Right lobe of liver (tissue), 6 donors: Measurements from ENCODE around the gene CREB3L2. TPM values are rescaled to one million over a fixed set of nuclear protein-coding genes. Genes with fewer than 3 reads are reported as not detected.
A peak's percentile ranks its signal among the peaks of the same experiment; 100 is the strongest.

ENCODE experiments used
- ATAC-seq, 4 donors: fragments of 200-7000 bp; cut with Tn5 transposase; one replicate each; pipeline ENCODE4 v1.9.1; 2020; ENCODE audit warnings: mild to moderate bottlenecking in 4 of 4, moderate library complexity in 4 of 4
- DNase-seq, 3 donors: peaks; one replicate each; pipeline ENCODE4 v3.0.0-alpha.2; 2020
- H3K27ac ChIP-seq, 3 donors: fragments of 200-600 bp; one replicate each; pipeline ENCODE4 v1.8.0; 2022
- H3K27me3 ChIP-seq, 2 donors: fragments of 200-600 bp; one replicate each; pipeline ENCODE4 v1.8.0; 2022
- H3K36me3 ChIP-seq, 4 donors: fragments of 200-600 bp; sonication (generic) in 1 of 4; one replicate each; pipeline versions ENCODE4 v1.5.1 to v1.8.0; 2017 to 2022; ENCODE audit warnings: control low read depth in 1 of 4
- H3K4me1 ChIP-seq, 4 donors: fragments of 200-600 bp; sonication (generic) in 1 of 4; one replicate each; pipeline versions ENCODE4 v1.5.1 to v1.8.0; 2017 to 2022; ENCODE audit warnings: control low read depth in 1 of 4
- H3K4me3 ChIP-seq, 3 donors: fragments of 200-600 bp; one replicate each; pipeline ENCODE4 v1.8.0; 2022
- H3K9me3 ChIP-seq, 4 donors: fragments of 200-600 bp; sonication (generic) in 1 of 4; one replicate each; pipeline versions ENCODE4 v1.5.1 to v1.8.0; 2017 to 2022; ENCODE audit warnings: control low read depth in 1 of 4
- POLR2A ChIP-seq: fragments of 450-650 bp; IDR thresholded peaks from one replicate; pipeline ENCODE4 v1.6.1; 2017; ENCODE audit warnings: antibody characterized with exemption, mild to moderate bottlenecking
- WGBS: methylation state at CpG from one replicate; pipeline ENCODE4 v1.1.6; 2018; ENCODE audit warnings: low coverage, low lambda C conversion rate; ENCODE audit not compliant: insufficient coverage; ENCODE audit errors: missing lambda C conversion rate; 5-methylcytosine and 5-hydroxymethylcytosine counted together
- intact Hi-C, 2 donors: fragments of 100-400 bp; cut with DNase I; formaldehyde crosslinking; loops; one replicate each; pipeline versions ENCODE4 v1.11.2 to v1.14.1; 2022
- total RNA-seq, 6 experiments: library from RNA; depleted of rRNA in 2 of 6; stranded (reverse); fragments of >200 nt in 2 of 6; fragmentation: NEBNext Ultra II Directional in 3 of 6; extraction: Animal tissue kit (Norgen Biotek cat#: 25700) in 3 of 6; gene quantifications; one replicate each; pipeline versions ENCODE4 v1.1.0 to v1.2.4, GENCODE V29; 2016 to 2023
- TF ChIP-seq, protein P1 (sequence below), 4 donors: fragments of 200-600 bp in 3 of 4; fragments of 450-650 bp in 1 of 4; IDR thresholded peaks; one replicate each; pipeline versions ENCODE4 v1.5.1 to v1.8.0; 2016 to 2022; ENCODE audit warnings: antibody characterized with exemption in 4 of 4, mild to moderate bottlenecking in 2 of 4
- donor health status: DM: no; HTN: yes; CAD: no.
- donor health status: DM: no; HTN: no; CAD: no.
- donor health status: DM: no; HTN: no; CAD: no.
- donor health status: DM: no; HTN: yes; CAD: no.
- donor health status: DM: no; HTN: yes; CAD: no.

Gene CREB3L2
- total RNA-seq, 6 experiments from 2014 or later, result 11.5 to 29.9 (median 18.2) TPM

DNA sequence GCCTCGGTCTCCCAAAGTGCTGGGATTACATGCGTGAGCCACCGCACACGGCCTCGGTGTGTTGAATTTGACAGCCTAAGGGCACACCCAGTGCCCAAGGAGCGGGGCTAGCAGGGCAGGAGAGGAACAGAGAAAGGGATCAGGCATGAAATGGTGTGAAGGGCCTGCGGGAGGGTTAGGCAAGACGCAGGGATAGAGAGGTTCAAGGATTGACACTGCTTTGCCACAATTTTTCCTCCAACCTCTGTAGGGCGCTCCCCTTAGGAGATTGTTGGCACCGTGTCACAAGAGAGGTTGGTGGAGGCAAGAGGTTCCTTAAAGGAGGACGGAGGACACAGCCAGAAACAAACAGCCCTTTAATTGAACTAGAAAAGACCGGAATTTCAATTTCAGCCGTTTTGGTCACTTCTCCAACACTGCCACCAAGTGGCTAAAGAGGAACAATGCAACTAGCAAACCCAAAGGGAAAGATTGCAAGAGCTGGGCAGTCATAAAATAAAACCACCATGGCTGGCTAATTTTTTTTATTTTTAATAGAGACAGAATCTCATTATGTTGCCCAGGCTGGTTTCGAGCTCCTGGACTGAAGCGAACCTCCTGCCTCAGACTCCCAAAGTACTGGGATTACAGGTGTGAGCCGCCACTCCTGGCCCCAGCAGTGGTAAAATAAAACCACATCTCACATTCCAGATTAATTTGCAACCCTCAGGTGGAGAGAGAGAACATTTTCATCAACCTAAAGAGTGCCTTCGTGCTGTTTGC lies 6.9 kb upstream of the CREB3L2 start:
- H3K9me3 ChIP-seq, result no peaks in the 10 kb centered on the region
- no peaks in the 10 kb centered on the region for H3K36me3 ChIP-seq
- intact Hi-C loops, result loop anchor here (5.0 kb wide), 2 partner anchors 101 to 106 kb away; no protein-coding TSS in a partner anchor
- WGBS, result 38% methylated on average over 14 of the region's 17 CpGs
- no peak overlapping the region for H3K27ac ChIP-seq
- no peak overlapping the region for H3K4me3 ChIP-seq
- peaks cover 0 to 4% (median 0%) of the 10 kb centered on the region in 4 donors for H3K4me1 ChIP-seq
- no peak for DNase-seq
- TF ChIP-seq, protein P1, sequence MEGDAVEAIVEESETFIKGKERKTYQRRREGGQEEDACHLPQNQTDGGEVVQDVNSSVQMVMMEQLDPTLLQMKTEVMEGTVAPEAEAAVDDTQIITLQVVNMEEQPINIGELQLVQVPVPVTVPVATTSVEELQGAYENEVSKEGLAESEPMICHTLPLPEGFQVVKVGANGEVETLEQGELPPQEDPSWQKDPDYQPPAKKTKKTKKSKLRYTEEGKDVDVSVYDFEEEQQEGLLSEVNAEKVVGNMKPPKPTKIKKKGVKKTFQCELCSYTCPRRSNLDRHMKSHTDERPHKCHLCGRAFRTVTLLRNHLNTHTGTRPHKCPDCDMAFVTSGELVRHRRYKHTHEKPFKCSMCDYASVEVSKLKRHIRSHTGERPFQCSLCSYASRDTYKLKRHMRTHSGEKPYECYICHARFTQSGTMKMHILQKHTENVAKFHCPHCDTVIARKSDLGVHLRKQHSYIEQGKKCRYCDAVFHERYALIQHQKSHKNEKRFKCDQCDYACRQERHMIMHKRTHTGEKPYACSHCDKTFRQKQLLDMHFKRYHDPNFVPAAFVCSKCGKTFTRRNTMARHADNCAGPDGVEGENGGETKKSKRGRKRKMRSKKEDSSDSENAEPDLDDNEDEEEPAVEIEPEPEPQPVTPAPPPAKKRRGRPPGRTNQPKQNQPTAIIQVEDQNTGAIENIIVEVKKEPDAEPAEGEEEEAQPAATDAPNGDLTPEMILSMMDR (IDR thresholded peaks at IDR 0.05), result peak; percentile 86 to 93 (median 90)
- no peak for TF ChIP-seq POLR2A
- H3K27me3 ChIP-seq, result no peaks in the 10 kb centered on the region
- ATAC-seq, result peak; percentile 84 to 95 (median 92)

DNA sequence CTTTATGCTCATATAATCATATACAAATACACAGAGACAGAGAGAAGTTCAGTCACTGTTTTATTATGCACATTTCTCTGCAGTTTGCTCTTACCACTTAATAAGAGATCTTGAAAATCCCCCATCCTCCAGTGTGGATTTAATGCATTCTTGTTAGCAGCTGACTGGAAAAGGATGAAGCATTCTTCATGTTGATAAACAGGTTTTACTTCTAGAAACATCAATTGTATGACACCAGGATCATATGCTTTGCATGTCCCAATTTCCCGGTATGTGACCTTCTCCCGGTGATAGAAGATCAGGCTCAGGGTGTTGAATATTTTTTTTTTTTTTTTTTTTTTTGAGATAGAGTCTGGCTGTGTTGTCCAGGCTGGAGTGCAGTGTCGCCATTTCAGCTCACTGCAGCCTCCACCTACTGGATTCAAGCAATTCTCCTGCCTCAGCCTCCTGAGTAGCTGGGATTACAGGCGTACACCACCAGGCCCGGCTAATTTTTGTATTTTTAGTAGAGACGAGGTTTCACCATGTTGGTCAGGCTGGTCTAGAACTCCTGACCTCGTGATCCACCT lies 6.2 kb upstream of the CREB3L2 start:
- 87% methylated on average over 5 of the region's 7 CpGs for WGBS
- DNase-seq, result no peak
- intact Hi-C loops, result loop anchor here (5.0 kb wide), 2 partner anchors 101 to 106 kb away; no protein-coding TSS in a partner anchor
- Histone ChIP-seq H3K4me1 (peaks cover 0 to 4% (median 0%) of the 10 kb centered on the region in 4 donors), H3K27ac (no peak overlapping the region), H3K36me3 (no peaks in the 10 kb centered on the region), H3K27me3 (no peaks in the 10 kb centered on the region), H3K9me3 (no peaks in the 10 kb centered on the region), H3K4me3 (no peak overlapping the region)
- no peak for ATAC-seq
- TF ChIP-seq, protein P1 (IDR thresholded peaks at IDR 0.05), result no peak
- TF ChIP-seq POLR2A, result no peak

DNA sequence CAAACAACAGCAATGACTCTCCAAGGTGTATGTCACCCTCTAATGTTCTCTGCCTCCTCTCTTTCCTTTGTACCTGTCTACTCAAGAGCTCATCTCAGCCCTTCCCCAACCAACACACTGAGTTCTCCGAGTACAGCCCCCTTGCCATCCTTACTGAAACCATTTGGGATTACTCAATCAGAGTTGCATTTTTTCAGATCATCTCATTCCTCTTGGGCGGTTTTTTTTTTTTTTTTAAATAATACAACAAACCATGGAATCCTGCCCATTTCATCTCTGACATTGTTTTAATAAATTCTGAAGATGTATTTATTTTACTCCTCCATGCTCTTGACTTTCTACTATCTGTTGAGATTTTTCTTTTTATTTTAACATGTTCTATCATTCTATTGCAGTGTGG lies 4.2 kb upstream of the CREB3L2 start:
- H3K36me3 ChIP-seq, result no peaks in the 10 kb centered on the region
- H3K27ac ChIP-seq, result no peak overlapping the region
- ATAC-seq (no peak), DNase-seq (no peak)
- H3K27me3 ChIP-seq, result no peaks in the 10 kb centered on the region
- 87% methylated on average over 2 of the region's 2 CpGs for WGBS
- no peak overlapping the region for H3K4me3 ChIP-seq
- intact Hi-C loops, result loop anchor here (5.0 kb wide), 2 partner anchors 99 to 104 kb away; no protein-coding TSS in a partner anchor
- TF ChIP-seq POLR2A, result no peak
- TF ChIP-seq, protein P1 (IDR thresholded peaks at IDR 0.05), result no peak
- H3K4me1 ChIP-seq, result no peaks in the 10 kb centered on the region
- H3K9me3 ChIP-seq, result no peaks in the 10 kb centered on the region

DNA sequence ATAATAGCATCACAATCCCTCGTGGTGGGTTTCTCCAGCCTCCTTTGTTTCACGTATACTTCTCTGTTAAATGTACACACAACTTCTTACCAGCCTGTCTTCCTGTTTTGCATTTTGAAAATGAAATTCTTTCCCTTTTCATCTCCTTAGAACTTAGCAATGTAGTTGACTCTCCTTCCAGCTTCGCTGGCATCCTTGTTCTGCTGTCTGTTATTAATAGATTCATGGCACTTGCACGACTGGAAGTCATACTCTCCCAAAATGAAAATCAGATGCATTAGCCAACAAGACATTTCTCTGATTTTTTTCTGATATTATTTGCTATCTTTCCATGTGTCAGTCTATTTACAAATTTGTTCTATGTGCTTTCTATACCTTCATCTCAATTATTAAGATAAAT lies 3.0 kb upstream of the CREB3L2 start:
- intact Hi-C loops, result loop anchor here (5.0 kb wide), 2 partner anchors 98 to 103 kb away; no protein-coding TSS in a partner anchor
- ATAC-seq, result no peak
- WGBS, result 75% methylated on average over 4 of the region's 4 CpGs

More for the DNA sequence above, 3.0 kb upstream of the CREB3L2 start:
- Histone ChIP-seq H3K9me3 (no peaks in the 10 kb centered on the region), H3K27ac (no peak overlapping the region), H3K36me3 (no peaks in the 10 kb centered on the region), H3K27me3 (no peaks in the 10 kb centered on the region), H3K4me1 (peaks cover 0 to 3% (median under 1%) of the 10 kb centered on the region in 4 donors), H3K4me3 (no peak overlapping the region)
- no peak for TF ChIP-seq POLR2A
- TF ChIP-seq, protein P1 (IDR thresholded peaks at IDR 0.05), result no peak
- DNase-seq, result no peak
